ENCODE measurements around the gene DDI2.
"Not testable (repeated sequence)": the region's sequence is repeated elsewhere in the genome, so short reads cannot be mapped to it uniquely, and the experiment has no call there.

DDI2 gene

DNA sequence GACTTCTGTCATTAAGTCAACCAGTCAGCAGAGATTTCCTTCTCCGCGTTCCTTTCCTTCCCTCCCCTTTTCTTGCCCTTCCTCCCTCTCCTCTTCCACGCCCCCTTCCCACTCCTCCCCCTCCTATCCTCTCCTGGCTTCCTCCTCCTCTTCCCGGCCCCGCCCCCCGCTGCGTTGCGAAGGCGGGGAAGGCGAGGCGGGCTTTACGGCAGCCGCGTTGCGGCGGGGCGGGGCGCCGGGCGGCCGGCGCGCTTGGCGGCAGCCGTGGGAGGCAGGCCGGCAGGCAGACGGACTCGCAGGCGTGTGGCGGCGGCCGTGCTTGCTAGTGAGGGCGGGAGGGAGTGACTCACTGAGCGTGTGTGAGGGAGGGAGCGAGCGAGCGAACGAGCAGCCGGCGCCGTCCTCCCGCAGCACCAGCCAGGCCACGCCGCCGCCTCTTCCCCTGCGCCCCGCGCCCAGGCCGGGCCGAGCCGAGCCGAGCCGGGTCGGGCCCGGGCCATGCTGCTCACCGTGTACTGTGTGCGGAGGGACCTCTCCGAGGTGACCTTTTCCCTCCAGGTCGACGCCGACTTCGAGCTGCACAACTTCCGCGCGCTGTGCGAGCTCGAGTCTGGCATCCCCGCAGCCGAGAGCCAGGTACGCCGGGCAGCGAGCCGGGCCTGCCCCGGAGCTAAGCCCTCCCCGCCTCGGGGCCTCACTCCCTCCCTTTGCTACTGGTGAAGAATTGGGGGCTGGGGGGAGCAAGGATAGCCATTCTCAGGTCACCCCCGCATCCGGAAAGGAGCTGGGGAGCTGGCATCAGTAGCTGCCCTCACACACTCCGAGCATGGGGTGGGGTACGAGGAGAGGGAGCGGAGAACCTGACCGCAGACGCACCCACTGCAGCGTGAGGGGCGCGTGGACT is at the start of gene DDI2:
TSS of gene DDI2 (plus strand) at position 286 of the 904 bp plus-strand sequence. CDS start at position 499, 213 bp downstream.
- peak; percentile 100 for DNase-seq

DNA sequence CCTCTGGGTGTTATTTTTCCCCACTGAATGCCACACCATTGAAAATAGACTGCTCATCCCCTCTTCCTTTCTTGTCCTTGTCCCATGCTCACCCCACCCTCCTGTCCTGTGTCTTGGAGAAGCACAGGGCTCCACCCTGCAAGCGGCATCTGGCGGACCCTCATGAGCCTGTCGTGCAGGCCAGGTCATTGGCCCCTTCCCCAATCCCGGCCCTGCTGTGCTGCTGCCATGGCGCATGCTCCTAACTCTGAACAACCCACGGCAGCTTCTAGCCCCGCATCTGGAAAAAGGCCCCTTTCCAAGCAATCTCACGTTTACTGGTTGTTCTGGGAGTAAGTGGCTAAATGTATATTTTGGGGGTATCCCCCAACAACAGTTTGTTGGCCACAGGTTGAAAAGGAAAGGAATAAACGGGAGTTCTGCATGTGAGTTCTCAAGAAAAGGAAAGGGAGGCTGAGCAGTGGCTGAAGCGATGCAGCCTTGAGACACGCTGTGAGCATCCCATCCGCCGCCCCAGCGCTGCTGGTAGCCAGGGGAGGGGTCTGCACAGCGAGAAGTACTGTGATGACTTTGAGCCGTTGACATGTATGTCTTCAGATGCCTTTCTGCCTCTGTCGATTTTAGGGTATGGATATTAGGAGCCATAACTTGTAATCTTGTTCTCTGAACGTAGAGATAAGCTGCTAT is 48.7 kb upstream of the DDI2 start:
- no peak for DNase-seq

DNA sequence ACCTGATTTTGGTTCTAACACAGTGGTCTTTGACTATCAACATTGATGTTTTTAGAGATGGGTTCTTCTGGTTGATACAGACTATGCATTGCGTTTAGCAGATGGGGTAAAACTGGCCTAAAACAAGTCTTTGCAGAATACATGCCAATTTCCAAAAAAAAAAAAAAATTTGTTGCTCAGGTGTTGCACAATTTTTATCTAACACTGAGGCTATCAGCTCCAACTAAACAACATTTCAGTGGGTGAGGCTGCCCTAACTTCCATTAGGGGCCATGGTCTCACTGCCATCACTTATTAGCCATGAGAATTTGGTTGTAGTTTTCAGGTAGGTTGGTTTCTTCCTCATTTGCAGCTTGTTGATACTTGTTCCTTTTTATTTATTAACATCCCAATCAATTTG is 46.4 kb upstream of the DDI2 start:
- DNase-seq: no peak

DNA sequence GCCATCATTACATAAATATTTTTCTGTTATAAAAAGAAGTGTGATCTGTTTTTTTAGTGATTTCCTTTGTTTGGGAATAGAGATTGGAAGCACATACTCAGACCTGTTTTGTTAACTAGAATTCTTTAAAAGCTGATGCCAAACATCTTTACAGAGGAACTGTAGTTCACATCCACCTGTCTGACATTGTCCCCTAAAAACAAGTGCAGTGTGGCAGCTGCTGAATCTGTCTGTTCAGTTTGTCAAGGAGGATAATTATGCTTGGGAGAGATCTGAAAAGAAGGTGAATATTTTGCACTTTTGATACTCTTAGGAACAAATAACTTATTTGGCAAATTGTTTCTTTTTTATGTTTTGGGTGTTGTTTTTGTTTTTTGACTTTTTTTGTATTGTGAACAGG is 46.0 kb upstream of the DDI2 start:
- no peak for DNase-seq

DNA sequence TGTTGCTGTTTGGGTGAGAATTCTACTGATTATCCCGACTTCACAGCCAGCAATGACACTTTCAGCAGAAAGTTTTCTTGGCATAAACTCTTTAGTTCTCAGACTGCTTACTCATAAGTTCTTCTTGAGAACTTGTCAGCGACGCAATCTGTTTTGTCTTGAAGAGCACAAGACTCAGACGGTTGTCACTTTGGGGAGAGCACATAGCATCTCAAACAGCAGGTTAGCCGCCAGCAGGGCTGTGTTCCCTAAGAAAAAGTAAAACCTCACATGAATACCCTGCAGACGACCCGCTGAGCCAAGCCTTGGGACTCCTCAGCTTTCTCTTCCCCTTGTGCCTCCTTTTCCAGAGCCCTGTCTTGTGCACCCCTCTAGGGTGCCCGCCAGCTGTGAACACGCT is 43.8 kb upstream of the DDI2 start:
- no peak for DNase-seq

DNA sequence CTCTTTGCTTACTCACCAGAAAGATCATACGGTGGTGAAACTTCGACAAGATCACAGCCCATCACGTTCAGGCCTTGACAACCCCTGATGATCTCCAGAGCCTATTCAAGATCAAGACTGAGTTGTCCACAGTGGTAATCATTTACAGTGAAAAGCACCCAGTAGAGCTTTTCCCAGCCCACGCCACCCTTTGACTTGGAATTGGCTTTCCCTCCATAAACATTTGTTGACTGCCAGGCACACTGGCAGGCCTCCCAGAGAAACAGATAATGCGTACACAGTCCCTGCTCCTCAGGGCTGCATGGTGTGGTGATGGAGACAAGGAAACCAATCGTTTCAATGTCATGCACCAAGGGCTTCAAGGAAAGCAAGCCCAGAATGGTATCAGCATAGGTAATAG is 42.5 kb upstream of the DDI2 start:
- DNase-seq: no peak

DNA sequence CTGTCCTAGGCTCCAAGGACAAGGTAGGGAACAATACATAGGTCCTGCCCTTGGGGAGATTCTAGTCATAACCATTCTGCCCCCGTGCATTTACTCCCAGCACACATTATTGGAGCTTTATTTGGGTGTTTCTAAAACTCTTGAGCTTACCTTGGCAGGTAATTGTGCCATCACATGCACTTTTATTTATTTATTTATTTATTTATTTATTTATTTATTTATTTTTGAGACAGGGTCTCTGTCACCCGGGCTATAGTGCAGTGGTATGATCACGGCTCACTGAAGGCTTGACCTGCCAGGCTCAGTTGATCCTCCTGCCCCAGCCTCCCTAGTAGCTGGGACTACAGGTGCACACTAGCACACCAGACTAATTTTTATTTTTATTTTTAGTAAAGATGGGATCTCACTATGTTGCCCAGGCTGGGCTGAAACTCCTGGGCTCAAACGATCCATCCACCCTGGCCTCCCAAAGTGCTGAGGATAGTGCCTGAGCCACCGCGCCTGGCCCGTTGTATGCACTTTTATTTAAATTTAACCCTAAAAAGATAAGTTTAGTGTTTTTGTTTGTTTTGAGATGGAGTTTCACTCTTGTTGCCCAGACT is 41.6 kb upstream of the DDI2 start:
- no peak for DNase-seq

DNA sequence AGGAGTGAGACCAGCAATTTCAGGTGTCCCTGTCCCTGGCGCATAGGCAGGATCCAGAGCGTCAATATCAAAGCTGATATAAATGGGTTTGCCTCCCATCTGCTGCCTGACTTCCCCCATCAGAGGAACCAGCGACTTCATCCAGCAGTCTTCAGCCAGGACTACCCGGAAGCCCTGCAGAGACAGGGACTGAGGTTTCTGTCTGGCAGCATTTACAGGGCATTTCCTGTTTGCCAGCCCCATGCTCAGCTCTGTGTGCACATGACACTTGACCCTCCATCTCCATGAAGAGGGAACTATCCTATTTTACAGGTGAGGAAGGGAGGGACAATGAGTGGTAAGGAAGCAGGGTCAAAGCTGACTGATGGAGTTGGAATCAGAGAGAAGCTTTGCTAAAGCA is 39.6 kb upstream of the DDI2 start:
- DNase-seq: no peak

DNA sequence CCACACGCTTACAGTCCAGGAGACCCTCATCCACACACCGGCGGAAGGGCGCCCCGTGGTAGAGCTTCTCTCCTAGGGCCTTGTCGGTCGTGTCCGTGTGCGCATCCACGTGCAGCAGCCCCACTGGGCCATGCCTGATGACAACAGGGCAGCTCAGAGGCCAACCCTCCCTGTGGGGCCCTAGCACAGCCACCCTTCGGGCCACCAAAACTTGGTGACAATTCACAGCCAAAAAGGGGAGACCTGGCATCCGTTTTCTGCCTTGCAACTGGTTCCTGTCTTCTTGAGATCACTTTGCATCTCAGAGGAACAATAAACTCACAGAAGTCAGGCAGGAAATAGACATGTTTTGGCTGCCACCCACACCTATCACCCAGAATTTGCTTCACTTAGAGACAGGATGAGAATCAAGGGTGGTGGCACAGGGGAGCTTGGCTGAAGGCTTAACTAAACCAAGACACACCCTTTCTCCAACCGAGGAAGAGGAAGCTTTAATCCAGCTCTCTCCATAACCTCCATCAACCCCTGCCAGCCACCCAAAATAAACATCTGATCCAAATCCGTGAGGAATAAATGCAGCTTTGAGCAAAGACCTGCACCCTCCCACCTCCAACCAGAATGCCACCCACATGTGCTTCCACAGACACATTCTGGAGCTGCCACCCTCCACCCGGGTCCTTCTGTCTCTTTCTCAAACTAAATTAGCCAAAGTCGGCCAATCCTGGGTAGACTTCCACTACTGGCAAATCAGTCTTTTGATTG is 38.2 kb upstream of the DDI2 start:
- no peak for DNase-seq

DNA sequence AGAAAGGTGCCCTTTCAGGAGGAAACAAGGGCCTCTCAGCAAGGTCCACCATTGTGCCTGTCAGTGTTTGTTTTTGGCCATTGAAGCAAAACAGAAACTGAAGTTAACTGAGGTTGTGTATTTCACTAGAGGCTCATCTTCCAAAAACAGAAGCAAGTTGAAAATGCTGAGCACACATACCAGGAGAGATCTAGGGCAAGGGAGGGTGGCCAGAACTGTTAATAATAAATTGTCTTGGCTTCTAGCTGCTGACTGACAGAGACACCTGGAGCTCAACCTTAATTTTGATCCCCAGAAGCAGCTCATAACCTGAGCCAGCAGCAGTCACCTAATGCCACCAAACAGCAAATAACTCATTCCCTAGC is 37.6 kb upstream of the DDI2 start:
- no peak for DNase-seq

DNA sequence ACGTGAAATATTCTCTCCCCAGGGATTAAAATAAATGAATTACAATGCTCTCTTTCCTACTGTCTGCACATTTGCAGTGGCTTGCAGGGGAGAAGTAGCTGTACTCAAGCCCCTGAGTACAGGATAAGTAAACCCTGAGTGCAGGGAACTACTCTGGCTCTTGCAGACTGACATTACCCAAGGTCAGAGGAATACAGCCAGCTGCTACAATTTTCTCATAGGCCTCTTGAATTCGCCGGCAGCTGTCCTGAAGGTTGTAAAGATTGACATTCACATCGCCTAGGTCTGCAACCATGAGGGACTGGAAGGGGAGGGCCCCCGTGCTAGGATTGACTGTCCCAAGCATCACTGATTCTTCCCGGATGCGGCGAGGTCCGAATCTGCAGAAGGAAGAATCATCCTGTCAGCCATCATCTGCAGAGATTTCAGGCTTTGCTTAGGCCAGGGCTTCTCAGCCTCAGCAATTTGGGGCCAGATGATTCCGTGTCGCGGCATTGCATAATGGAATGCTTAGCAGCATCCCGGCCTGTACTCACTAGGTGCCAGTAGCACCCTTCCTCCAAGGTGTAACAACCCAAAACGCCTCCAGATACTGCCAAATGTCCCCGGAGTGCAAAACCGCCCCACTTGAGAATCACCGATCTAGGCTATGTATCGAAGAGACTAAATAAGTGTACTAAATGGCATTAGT is 34.1 kb upstream of the DDI2 start:
- DNase-seq: no peak

DNA sequence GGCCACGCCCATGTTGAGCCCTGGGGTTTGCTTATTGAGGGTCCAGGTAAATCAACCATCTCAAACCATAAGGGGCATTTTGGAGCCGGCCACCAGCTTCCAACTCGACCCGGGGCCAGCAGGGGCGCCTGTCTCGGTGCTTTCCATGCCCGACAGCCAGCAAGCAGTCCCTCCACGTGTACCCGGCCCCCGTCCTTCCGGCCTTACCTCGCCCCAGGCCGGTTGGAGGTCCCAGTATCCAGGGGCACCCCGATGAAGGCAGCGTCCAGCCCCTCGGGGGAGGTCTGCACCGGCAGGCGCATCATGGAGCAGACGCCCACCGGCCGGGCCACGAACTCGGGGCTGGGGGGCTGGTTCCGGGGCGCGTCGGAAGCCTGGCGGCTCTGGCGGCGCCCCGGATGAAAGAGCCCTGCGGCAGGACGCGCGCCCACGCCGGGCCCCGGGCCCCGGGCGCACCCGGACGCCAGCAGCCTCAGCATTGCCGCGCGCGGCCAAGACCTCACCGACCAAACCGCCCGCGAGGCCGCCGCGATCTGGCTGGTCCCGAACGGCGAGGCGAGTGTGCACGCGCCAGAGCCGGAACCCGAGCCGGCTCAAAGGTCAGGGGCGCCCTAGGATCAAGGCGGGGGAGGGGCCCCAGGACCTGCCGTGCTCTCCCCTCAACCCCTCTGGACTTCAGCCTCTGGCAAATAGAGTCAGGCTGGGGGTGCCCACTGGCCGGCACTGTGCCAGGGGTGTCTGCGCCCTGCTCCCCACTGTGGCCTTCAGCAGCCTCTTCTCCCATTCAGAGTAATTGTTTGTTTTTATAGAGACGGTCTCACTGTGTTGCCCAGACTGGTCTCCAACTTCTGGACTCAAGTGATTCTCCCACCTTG is 32.5 kb upstream of the DDI2 start, which contains the start of gene AGMAT:
TSS of gene AGMAT (minus strand) at position 563 of the 875 bp plus-strand sequence. CDS start at position 479, 84 bp downstream.
- peak; percentile 60 for DNase-seq

DNA sequence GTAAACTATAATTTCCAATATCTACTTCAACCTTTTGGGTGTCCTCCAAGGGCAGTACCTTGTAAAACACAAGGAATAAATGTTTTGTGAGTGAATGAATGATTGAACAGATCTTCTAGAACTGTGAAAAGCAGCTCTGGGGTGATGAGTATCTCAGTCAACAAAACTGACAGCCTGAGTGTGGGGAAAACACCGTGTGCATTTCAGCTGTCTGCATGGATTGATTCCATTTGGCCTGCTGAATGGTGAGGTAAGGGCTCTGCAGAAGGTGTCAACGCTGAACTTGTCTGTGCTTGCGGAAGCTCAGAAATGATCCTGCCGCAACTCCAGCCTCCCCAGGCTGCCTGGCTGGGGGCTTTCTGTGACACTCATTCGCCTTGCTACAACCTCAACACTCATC is 25.0 kb upstream of the DDI2 start:
- DNase-seq: no peak

DNA sequence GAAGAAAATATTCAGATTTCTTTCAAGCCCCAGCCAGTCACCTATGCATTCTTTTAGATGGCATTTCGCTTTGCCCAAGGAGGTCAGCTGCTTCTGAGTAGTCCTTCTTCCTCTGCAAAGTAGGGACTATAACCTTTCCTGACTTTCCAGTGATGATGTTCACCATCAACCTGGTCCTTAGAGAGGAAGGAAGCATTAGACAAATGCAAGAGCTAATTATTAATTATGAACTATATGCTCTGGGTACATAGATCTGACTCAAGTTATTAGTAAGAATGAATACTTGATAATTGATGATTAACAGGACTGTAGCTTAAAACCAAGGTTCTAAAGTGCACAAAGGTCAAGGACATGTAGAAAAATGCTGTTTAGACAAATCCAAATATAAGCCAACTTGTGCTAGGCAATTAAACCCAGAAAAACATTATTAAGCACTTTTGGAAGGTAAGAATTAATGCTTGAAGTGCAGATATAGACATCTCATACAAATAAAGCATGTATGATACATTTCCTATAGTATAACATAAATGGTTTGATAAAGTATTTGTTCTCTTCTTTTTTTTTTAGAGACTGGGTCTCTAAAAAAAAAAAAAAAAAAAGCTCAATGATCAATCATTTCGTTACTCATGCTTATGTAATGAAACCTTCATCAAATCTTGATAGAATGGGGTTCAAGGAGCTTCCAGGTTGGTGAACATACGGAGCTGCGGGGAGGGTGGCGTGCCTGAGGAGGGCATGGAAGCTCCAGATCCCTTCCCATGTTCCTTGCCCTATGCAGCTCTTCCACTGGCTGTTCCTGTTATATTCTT is 21.2 kb upstream of the DDI2 start:
- DNase-seq: no peak

DNA sequence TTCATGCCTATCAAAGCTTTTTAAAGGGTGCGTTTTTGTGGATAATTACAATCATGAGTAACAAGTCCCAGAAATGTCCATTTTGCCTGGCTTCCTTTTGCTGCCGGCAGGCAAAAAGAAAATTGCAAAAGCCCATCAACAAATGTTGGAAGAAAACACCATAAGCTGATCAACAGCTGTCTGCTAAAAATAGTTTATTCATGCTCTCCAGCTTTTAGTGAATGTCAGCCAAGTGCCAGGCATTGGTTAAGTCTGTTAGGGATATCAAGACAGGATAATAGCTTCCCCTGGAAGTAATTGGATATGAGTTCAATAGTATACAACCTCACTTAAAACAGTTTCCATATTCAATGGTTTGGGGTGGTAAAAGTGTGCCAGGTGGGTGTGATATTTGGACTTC is 18.8 kb upstream of the DDI2 start:
- no peak for DNase-seq

DNA sequence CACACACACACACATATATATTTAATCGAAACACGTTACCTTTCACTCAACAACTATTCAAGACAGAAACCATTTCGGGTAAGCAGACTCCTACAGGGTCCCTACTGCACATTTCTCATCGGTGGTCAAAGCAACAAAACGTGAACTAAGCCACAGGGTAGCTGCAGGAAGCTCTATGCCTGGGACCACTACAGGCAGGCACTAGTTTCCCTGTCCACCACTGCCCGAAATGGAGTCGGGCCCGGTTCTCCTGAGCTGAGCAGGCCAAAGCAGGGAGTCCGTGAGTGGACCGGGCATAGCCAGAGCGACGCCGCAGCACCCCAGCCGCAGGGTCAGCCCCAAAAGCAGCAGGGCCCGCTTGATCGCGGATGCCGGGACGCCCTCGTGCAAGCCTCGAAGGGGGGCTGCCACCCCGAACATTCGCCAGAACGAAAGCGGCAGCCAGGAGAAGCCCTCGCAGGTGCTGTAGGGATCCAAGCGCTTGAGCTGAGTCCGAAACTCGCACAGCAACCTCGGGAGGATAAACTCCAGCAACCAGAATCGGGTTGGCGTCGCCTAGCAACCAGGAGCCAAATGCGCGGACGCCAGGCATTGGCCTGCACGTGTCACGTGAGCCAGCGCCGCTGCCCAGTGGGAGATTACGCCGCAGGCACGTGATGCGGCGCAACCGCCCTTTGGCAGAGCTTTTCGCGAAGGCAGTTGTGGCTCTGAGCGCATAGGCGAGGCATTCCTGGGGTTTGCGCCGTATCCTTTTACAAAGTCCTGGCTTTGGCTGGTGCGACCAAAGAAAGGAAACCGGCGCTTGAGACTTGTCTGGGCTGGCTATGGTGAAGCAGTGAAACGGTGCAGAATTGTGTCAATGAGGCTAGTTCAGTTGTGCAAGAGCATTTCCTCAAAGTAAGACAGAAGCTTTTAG is 13.9 kb upstream of the DDI2 start:
- DNase-seq: peak; percentile 95

DNA sequence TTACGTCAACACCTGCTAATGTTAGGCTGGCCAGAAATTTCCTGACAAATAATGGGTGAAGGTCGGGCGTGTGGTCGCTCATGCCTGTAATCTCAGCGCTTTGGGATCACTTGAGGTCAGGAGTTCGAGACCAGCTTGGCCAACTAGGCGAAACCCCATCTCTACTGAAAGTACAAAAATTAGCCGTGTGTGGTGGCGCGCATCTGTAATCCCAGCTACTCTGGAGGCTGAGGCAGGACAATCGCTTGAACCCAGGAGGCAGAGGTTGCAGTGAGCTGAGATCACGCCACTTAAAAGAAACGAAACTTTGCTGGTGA is 13.3 kb upstream of the DDI2 start:
- not testable (repeated sequence) for DNase-seq

DNA sequence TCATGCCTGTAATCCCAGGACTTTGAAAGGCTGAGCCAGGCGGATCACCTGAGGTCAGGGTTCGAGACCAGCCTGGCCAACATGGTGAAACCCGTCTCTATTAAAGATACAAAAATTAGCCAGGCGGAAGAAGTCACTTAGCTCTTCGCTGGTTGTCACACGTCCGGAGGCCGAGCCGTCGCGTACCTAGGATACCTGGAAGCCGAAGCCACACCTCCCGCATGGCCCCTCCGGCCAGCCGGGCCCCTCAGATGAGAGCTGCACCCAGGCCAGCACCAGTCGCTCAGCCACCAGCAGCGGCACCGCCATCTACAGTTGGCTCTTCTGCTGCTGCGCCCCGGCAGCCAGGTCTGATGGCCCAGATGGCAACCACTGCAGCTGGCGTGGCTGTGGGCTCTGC is 12.9 kb upstream of the DDI2 start:
- DNase-seq: not testable (repeated sequence)
